IPS-NIHi7 (cell line): Measurements from ENCODE around the gene CACHD1.

Experiments used
- DNase-seq: peaks from one replicate; pipeline ENCODE4 v3.0.0; 2012; ENCODE audit warnings: mixed read lengths; ENCODE audit errors: extremely low spot score

CACHD1 gene

GRCh38 chr1:64549464-64550239 lies 79.7 kb downstream of the CACHD1 start:
- no peak for DNase-seq

GRCh38 chr1:64550510-64550909 lies 80.6 kb downstream of the CACHD1 start:
- no peak for DNase-seq

- no peak for DNase-seq
These were observed 81.1 kb downstream of the CACHD1 start for GRCh38 chr1:64550946-64551605.

GRCh38 chr1:64553285-64553684 lies 83.4 kb downstream of the CACHD1 start:
- DNase-seq, result no peak

- no peak for DNase-seq
These were observed 86.0 kb downstream of the CACHD1 start for GRCh38 chr1:64555947-64556346.

- no peak for DNase-seq
These were observed 92.1 kb downstream of the CACHD1 start for GRCh38 chr1:64561993-64562392.

GRCh38 chr1:64563958-64564565 lies 94.1 kb downstream of the CACHD1 start:
- no peak for DNase-seq

- no peak for DNase-seq
These were observed 95.0 kb downstream of the CACHD1 start for GRCh38 chr1:64564891-64565290.

GRCh38 chr1:64567426-64568170 lies 97.7 kb downstream of the CACHD1 start:
- no peak for DNase-seq

- no peak for DNase-seq
These were observed 98.2 kb downstream of the CACHD1 start for GRCh38 chr1:64568171-64568450.

GRCh38 chr1:64569411-64569810 lies 99.5 kb downstream of the CACHD1 start:
- DNase-seq, result no peak

GRCh38 chr1:64570267-64570855 lies 100.4 kb downstream of the CACHD1 start:
- DNase-seq, result no peak

GRCh38 chr1:64572222-64572900 lies 102.4 kb downstream of the CACHD1 start:
- peak; percentile 39 for DNase-seq

GRCh38 chr1:64574301-64574700 lies 104.4 kb downstream of the CACHD1 start:
- no peak for DNase-seq

GRCh38 chr1:64575881-64576676 lies 106.2 kb downstream of the CACHD1 start:
- no peak for DNase-seq

GRCh38 chr1:64578270-64578973 lies 108.5 kb downstream of the CACHD1 start:
- DNase-seq, result no peak

GRCh38 chr1:64579767-64580166 lies 109.8 kb downstream of the CACHD1 start:
- no peak for DNase-seq

- DNase-seq, result no peak
These were observed 111.4 kb downstream of the CACHD1 start for GRCh38 chr1:64581135-64581842.

GRCh38 chr1:64581843-64582185 lies 111.9 kb downstream of the CACHD1 start:
- DNase-seq, result no peak

- no peak for DNase-seq
These were observed 114.5 kb downstream of the CACHD1 start for GRCh38 chr1:64584479-64584878.
